ENCODE measurements around the gene ACOT4. TPM values are rescaled to one million over a fixed set of nuclear protein-coding genes. Genes with fewer than 3 reads are reported as not detected.

The ACOT4 gene
- total and polyA plus RNA-seq, 2 of the 8 experiments (the other 6 are each of a cell fraction or from before 2014, with no cell fraction given): 0.80 to 1.1 TPM

- TF ChIP-seq CHD7 (IDR thresholded peaks at IDR 0.05; ENCODE audit: insufficient replicate concordance, low read length) (no peak), JUN (IDR thresholded peaks at IDR 0.05; ENCODE audit: low read depth, low read length) (no peak), KDM4A (IDR thresholded peaks at IDR 0.05; ENCODE audit: low read depth, low read length, severe bottlenecking) (peak; percentile 76), GABPA (IDR thresholded peaks at IDR 0.05; ENCODE audit: borderline replicate concordance, insufficient read depth, low read length) (no peak), RNF2 (IDR thresholded peaks at IDR 0.05; ENCODE audit: borderline replicate concordance, low read depth, low read length, missing control alignments, poor library complexity, severe bottlenecking) (peak; percentile 54), CBX5 (IDR thresholded peaks at IDR 0.05; ENCODE audit: low read depth, low read length) (no peak), SIX5 (IDR thresholded peaks at IDR 0.05; ENCODE audit: low read depth, low read length) (no peak), EZH2 (IDR thresholded peaks at IDR 0.05; ENCODE audit: low read depth, low read length, severe bottlenecking) (no peak), RFX5 (IDR thresholded peaks at IDR 0.05; ENCODE audit: borderline replicate concordance, low read depth, low read length) (no peak)
Observed at GRCh38 chr14:73634011-73634833, 42.5 kb downstream of the ACOT4 start (continued).

Data from H1 (cell line).